Measurements from ENCODE around the gene ESR2. TPM values are rescaled to one million over a fixed set of nuclear protein-coding genes. Genes with fewer than 3 reads are reported as not detected.

The ESR2 gene
- total and polyA plus RNA-seq, 2 donors = 1.6 to 1.7 TPM

DNA sequence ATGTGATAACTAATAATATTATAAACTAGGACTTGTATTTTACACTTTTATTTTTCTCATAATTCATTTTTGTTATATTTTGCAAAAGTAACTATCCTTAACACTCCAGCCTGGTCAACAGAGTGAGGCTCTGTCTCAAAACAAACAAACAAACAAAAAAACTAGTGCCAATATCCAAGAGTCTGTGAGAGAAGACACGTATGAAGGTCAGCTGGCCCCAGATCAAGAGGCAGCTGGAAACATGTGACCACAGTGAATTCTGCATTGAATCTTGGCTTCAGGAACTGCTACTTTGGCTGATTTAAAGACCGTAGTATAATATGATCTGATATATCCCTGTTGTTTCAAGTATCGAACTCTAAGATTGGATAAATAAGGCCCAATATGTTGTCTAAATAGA, 47.0 kb downstream of the ESR2 start:
- Histone ChIP-seq H3K4me3 (ENCODE audit: low read depth, low read length) (no peak overlapping the region), H3K27ac (ENCODE audit: low read depth) (no peak overlapping the region), H3K4me1 (ENCODE audit: insufficient read depth) (no peaks in the 10 kb centered on the region), H3K36me3 (ENCODE audit: insufficient read depth) (no peaks in the 10 kb centered on the region)
- WGBS = 65% methylated on average over 3 of the region's 3 CpGs
- DNase-seq (ENCODE audit: extremely low spot score) = no peak

DNA sequence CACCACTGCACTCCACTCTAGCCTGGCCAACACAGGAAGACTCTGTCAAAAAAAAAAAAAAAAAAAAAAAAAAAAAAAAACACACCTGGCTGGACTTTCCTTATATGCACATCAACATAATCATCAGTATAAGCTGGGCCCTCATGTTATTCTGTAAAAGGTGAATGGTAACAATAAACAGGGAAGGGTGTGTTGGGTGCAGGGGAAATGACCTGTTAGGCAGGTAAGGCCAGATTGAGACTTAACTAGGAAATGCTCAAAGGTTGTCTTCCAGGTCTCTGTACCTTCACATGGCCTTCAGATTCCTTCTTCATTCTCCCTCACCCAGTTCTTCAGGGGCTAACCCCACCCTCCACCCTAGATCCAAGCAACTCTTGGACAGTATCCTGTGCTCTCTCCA, 47.5 kb downstream of the ESR2 start:
- no peaks in the 10 kb centered on the region for H3K36me3 ChIP-seq (ENCODE audit: insufficient read depth)
- H3K4me3 ChIP-seq (ENCODE audit: low read depth, low read length) = no peak overlapping the region
- H3K4me1 ChIP-seq (ENCODE audit: insufficient read depth) = no peaks in the 10 kb centered on the region
- H3K27ac ChIP-seq (ENCODE audit: low read depth) = no peak overlapping the region
- no peak for DNase-seq (ENCODE audit: extremely low spot score)

DNA sequence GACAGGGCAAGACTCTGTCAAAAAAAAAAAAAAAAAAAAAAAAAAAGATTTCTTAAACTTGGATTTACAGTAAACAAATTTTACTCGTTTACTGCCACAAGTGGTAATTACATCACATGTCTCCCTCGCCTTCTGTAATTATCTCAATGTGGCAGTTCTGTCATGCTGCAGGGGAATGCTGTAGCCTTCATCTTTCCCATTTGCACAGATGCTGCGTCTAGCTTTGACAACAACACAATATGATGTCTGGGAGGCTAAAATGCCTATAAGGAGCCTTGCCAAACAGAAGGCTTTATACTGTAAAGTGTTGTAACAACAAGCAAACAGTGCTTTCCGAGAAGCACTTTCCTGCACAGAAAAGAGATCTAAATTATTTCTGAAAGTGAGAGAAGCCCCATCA, 48.7 kb downstream of the ESR2 start:
- no peak overlapping the region for H3K27ac ChIP-seq (ENCODE audit: low read depth)

DNA sequence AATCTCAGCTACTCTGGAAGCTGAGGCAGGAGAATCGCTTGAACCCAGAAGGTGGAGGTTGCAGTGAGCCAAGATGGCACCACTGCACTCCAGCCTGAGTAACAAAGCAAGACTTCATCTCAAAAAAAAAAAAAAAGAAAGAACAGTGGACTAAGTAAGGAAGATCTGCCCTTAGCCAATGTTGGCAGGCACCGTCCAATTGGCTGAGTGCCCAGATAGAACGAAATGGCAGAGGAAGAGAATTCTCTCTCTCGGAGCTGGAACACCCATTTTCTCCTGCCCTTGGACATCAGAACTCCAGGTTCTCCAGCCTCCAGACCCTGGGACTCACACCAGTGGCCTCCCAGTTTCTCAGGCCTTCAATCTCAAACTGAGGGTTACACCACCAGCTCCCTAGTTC, 49.9 kb downstream of the ESR2 start:
- 40% methylated on average over 4 of the region's 4 CpGs for WGBS
- H3K4me3 ChIP-seq (ENCODE audit: low read depth, low read length) = no peak overlapping the region
- DNase-seq (ENCODE audit: extremely low spot score) = no peak
- H3K36me3 ChIP-seq (ENCODE audit: insufficient read depth) = no peaks in the 10 kb centered on the region
- H3K27ac ChIP-seq (ENCODE audit: low read depth) = no peak overlapping the region
- no peaks in the 10 kb centered on the region for H3K4me1 ChIP-seq (ENCODE audit: insufficient read depth)

More for the DNA sequence above, 48.7 kb downstream of the ESR2 start:
- DNase-seq (ENCODE audit: extremely low spot score) = no peak
- Histone ChIP-seq H3K36me3 (ENCODE audit: insufficient read depth) (no peaks in the 10 kb centered on the region), H3K4me1 (ENCODE audit: insufficient read depth) (no peaks in the 10 kb centered on the region), H3K4me3 (ENCODE audit: low read depth, low read length) (no peak overlapping the region)
- 93% methylated on average over 4 of the region's 4 CpGs for WGBS

DNA sequence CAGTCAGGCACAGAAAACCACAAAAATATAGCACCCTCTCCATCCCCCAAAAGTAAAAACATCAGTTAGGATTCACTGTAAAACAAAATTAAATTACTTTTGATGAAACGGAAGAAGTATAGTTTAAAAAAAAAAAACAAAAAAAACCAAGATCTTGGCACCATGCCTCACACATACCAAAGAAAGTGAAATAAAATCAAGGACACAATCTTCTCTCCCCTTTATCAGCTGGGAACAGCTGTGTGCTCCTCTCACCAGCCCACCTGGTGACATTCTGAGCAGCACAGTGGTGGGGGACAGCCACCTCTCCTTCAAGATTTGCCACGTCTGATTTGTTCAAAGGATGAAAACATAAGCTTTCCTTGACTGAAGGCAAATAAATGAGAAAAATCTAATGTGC, 55.5 kb downstream of the ESR2 start:
- H3K4me3 ChIP-seq (ENCODE audit: low read depth, low read length) = no peak overlapping the region
- 23% methylated on average over 2 of the region's 2 CpGs for WGBS
- no peak for DNase-seq (ENCODE audit: extremely low spot score)
- H3K36me3 ChIP-seq (ENCODE audit: insufficient read depth) = no peaks in the 10 kb centered on the region
- H3K27ac ChIP-seq (ENCODE audit: low read depth) = no peak overlapping the region
- H3K4me1 ChIP-seq (ENCODE audit: insufficient read depth) = no peaks in the 10 kb centered on the region

DNA sequence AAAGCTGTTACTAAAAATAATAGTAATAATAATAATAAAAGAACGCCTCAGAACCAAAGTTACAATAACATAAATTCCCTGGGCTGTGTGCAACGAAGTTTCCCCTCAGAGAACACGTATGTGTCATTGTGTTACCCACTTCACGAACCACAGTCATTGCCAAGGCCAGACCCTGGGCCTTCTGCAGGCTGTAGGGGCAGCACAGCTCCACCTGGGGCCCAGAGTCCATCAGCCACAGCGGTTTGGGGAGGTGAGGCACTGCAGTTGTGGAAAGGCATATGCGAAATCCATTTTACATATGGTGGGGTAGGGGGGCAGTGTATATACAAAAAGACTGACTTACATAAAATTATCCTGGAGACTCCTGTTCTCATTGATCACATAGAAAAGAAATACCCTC, 56.1 kb downstream of the ESR2 start:
- Histone ChIP-seq H3K4me1 (ENCODE audit: insufficient read depth) (no peaks in the 10 kb centered on the region), H3K36me3 (ENCODE audit: insufficient read depth) (no peaks in the 10 kb centered on the region), H3K27ac (ENCODE audit: low read depth) (no peak overlapping the region), H3K4me3 (ENCODE audit: low read depth, low read length) (no peak overlapping the region)
- WGBS = 89% methylated on average over 6 of the region's 6 CpGs
- DNase-seq (ENCODE audit: extremely low spot score) = no peak

DNA sequence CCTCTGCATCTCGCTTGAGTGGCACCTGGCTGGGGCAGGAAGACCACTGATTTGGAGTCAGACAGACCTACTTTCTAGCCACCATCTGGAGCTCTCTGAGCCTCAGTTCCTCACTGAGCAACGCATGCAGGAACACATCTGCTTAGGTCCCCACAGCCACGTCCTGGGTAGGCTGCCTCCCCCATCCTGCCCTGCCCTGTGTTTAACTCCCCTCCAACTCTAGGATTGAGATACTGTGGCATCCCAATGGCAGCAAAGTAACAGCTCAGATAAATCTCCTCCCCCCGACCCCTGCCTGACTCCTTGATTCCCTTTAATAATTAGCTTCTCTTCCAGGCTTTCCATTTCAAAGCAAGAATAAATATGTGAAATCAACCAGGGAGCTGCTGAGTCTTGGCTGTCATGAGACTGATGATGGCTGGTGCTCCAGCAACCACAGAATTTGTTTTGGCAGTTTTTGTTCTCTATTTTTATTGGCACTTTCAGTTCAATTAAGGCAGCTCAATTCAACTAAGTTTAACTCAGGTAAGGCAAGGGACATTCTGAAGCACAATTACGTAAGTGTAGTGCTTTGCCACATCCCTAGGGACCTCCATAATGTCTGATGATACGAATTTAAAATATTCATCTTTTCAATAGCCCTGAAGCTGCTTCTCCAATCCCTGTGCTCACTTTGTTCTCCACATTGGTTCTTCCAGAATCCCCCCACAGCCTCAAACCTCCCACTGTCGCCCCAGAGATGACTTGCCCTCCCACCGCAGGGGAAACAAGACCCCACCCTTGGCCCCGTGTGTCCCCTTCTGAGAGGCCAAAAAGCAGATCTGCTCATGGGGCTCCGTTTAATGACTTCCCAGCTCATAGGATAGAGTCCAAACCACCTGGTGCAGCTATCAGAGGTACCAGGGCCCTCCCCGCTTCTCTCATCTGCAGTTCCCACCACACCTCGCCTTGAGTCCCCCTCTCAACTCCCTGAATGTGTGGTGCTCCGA, 58.2 kb downstream of the ESR2 start:
- H3K27ac ChIP-seq (ENCODE audit: low read depth) = no peak overlapping the region
- no peak overlapping the region for H3K4me3 ChIP-seq (ENCODE audit: low read depth, low read length)
- DNase-seq (ENCODE audit: extremely low spot score) = no peak
- 79% methylated on average over 13 of the region's 13 CpGs for WGBS
- H3K4me1 ChIP-seq (ENCODE audit: insufficient read depth) = no peaks in the 10 kb centered on the region
- no peaks in the 10 kb centered on the region for H3K36me3 ChIP-seq (ENCODE audit: insufficient read depth)

DNA sequence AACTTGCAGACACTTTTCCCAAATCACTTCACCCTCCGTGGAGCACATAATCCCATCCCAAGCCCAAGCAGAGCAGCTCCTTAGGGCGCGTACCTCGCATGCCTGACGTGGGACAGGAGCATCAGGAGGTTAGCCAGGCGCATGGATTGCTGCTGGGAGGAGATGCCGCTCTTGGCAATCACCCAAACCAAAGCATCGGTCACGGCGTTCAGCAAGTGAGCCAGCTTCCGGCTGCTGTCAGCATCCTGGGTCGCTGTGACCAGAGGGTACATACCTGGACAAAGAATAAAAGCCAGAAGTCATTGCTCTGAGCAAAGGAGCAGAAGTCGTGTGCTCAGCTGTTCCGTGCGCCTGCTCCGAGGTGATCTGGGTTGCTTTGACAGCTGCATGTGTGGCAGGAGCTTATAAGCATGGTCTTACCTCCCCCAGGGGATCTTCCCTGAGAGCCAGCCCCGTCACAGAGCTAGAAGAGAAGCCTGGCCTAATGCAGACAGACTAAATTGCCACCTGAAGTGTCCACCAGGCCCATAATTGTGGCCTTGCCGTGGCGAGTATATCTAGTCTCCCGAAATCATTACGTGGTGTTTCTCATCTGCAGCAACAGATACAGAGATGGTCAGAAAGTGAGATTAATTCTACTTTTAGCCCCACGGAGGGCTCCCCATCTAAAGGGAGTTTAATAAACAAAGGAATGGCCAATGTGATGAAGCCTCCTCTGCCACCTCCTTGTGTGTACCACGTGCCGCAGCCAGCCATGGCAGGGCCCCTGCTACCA, 59.1 kb downstream of the ESR2 start:
- 53% methylated on average over 24 of the region's 24 CpGs for WGBS
- no peak overlapping the region for H3K4me3 ChIP-seq (ENCODE audit: low read depth, low read length)
- no peak for DNase-seq (ENCODE audit: extremely low spot score)
- no peaks in the 10 kb centered on the region for H3K36me3 ChIP-seq (ENCODE audit: insufficient read depth)
- no peaks in the 10 kb centered on the region for H3K4me1 ChIP-seq (ENCODE audit: insufficient read depth)
- no peak overlapping the region for H3K27ac ChIP-seq (ENCODE audit: low read depth)

DNA sequence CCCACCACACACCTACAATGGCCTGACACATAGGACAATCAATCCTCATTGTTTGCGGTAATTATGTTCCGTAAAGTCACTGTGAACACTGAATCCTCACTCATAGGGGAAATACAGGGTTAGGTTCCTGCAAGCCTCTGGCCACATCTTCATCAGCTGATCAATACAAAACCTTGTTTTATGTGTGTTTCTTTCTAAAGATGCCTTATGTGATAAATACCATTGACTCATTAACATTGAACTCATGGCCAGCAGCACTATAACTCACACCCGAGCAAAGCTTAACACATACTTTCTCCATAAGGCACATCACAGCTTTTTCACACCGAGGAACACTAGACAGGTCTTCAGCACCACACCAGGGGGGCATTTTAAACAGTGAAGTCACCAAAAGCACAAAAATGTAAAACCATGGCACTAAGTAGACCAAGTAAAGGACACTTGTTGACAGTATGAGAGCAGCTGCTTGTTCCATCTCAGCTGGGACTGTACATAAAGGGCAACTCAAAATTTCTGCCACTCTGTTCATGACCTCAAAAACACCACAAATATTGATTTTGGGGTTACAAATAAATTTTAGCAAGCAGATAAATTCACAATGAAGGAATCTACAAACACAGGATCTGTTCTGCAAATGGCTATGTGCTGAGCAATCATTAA, 60.5 kb downstream of the ESR2 start:
- no peaks in the 10 kb centered on the region for H3K36me3 ChIP-seq (ENCODE audit: insufficient read depth)
- no peak for DNase-seq (ENCODE audit: extremely low spot score)
- H3K4me3 ChIP-seq (ENCODE audit: low read depth, low read length) = no peak overlapping the region
- 92% methylated on average over 4 of the region's 4 CpGs for WGBS
- H3K4me1 ChIP-seq (ENCODE audit: insufficient read depth) = no peaks in the 10 kb centered on the region
- no peak overlapping the region for H3K27ac ChIP-seq (ENCODE audit: low read depth)

DNA sequence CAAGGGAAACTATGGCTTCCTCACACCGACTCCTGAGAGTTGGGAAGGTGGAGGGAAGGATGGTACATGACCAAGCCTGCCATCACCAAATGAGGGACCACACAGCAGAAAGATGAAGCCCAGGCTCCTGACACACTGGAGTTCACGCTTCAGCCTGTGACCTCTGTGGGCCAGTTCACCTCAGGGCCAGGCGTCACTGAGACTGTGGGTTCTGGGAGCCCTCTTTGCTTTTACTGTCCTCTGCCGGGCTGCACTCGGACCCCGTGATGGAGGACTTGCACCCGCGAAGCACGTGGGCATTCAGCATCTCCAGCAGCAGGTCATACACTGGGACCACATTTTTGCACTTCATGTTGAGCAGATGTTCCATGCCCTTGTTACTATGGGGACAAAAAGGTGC, 61.2 kb downstream of the ESR2 start:
- H3K4me1 ChIP-seq (ENCODE audit: insufficient read depth) = no peaks in the 10 kb centered on the region
- no peak overlapping the region for H3K27ac ChIP-seq (ENCODE audit: low read depth)
- H3K4me3 ChIP-seq (ENCODE audit: low read depth, low read length) = no peak overlapping the region
- WGBS = 93% methylated on average over 9 of the region's 9 CpGs
- no peak for DNase-seq (ENCODE audit: extremely low spot score)
- H3K36me3 ChIP-seq (ENCODE audit: insufficient read depth) = no peaks in the 10 kb centered on the region

DNA sequence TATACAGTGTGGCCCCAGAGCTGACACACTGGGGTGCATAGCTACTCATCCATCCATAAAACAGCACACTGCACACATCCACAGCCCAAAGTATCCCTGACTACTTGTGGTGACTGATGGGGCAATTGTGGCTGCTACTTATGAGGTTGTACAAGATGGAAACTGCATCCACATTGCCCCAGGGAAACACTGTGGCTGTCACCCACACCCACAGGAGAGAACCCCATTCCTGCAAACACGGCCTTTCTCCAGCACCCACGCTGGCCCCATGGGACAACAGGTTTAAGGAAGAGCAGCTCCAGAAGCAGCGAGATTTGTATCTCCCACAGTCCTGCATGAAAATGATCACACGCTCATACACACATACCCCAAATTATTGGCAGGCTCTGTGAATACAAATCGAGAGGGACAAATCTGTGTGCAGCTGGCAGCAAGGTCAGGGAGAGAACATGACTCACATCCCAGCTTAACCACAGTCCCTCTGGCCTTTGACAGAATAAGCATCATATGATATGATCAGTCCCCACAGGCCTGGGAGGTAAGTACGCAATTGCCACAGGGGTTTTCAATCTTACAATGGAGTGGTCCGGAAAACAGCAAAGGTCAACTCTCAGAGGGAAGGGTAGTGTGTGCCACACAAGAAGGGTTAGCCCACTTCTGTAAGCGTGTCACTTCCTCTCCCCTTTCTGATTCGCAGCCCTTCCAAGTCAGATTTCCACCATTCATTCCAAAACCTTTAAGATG, 61.9 kb downstream of the ESR2 start:
- WGBS = 72% methylated on average over 9 of the region's 9 CpGs
- H3K27ac ChIP-seq (ENCODE audit: low read depth) = no peak overlapping the region
- H3K4me3 ChIP-seq (ENCODE audit: low read depth, low read length) = no peak overlapping the region
- DNase-seq (ENCODE audit: extremely low spot score) = no peak
- no peaks in the 10 kb centered on the region for H3K4me1 ChIP-seq (ENCODE audit: insufficient read depth)
- no peaks in the 10 kb centered on the region for H3K36me3 ChIP-seq (ENCODE audit: insufficient read depth)

DNA sequence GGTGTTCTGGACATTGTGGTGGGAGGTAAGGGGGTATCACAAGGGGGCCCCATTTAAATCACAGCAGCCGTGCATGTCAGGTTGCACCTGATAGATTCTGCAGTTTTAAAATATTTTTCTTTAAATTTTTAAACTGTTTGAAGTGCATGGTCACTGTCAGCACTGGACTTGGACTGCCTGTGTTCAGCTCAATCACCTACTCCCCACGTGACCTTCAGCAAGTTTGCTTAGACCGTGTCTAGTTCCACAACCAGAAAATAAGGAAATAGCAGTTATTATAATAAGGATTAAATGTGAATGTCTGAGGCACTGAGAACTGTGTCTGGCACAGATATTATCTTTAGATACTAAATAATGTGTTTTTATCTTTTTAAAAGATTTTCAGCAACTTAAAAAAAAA, 64.7 kb downstream of the ESR2 start:
- H3K36me3 ChIP-seq (ENCODE audit: insufficient read depth) = peaks cover 2% of the 10 kb centered on the region
- no peak overlapping the region for H3K27ac ChIP-seq (ENCODE audit: low read depth)
- DNase-seq (ENCODE audit: extremely low spot score) = no peak
- 86% methylated on average over 3 of the region's 3 CpGs for WGBS
- no peak overlapping the region for H3K4me3 ChIP-seq (ENCODE audit: low read depth, low read length)
- H3K4me1 ChIP-seq (ENCODE audit: insufficient read depth) = no peaks in the 10 kb centered on the region

DNA sequence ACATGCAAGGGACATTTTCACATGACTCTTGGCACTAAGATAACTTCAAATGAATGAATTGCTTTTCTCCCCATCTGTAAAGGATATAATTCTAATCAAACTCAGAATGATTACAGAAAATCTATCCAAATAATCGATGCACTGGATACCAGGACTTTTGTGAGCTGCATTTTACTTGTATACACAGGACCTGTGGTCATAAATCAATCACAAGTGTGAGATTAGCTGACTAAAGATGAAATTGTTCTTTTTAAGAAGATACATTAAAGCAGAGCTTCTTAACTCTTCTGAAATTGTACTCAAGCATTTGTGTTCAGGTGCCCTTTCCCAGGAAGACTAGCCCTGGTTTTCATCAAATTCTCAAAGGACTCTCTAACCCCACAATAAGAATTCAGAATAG, 66.3 kb downstream of the ESR2 start:
- H3K4me1 ChIP-seq (ENCODE audit: insufficient read depth) = no peaks in the 10 kb centered on the region
- DNase-seq (ENCODE audit: extremely low spot score) = no peak
- no peak overlapping the region for H3K27ac ChIP-seq (ENCODE audit: low read depth)
- WGBS = 37% methylated on average over 1 of the region's 1 CpG
- H3K4me3 ChIP-seq (ENCODE audit: low read depth, low read length) = no peak overlapping the region
- H3K36me3 ChIP-seq (ENCODE audit: insufficient read depth) = peaks cover 5% of the 10 kb centered on the region

Data from urinary bladder (tissue), 4 donors.